ENCODE data around the gene POLR3A. TPM values are rescaled to one million over a fixed set of nuclear protein-coding genes. Genes with fewer than 3 reads are reported as not detected.

POLR3A gene
- total RNA-seq, 1 experiment from 2014 or later: 11.8 TPM

- no peak for DNase-seq (ENCODE audit: low read depth)
These were observed 17.5 kb upstream of the POLR3A start for GRCh38 chr10:78046711-78047269.

GRCh38 chr10:78045856-78046255 is 16.5 kb upstream of the POLR3A start:
- DNase-seq (ENCODE audit: low read depth): no peak

- DNase-seq (ENCODE audit: low read depth): no peak
These were observed 15.9 kb upstream of the POLR3A start for GRCh38 chr10:78045237-78045636.

GRCh38 chr10:78044699-78045098 is 15.4 kb upstream of the POLR3A start:
- DNase-seq (ENCODE audit: low read depth): no peak

- DNase-seq (ENCODE audit: low read depth): no peak
These were observed 14.9 kb upstream of the POLR3A start for GRCh38 chr10:78044179-78044578.

GRCh38 chr10:78042752-78043104 is 13.4 kb upstream of the POLR3A start:
- DNase-seq (ENCODE audit: low read depth): no peak

GRCh38 chr10:78042058-78042751 is 12.9 kb upstream of the POLR3A start:
- no peak for DNase-seq (ENCODE audit: low read depth)

GRCh38 chr10:78041170-78042057 is 12.1 kb upstream of the POLR3A start:
- no peak for DNase-seq (ENCODE audit: low read depth)

- no peak for DNase-seq (ENCODE audit: low read depth)
These were observed 10.4 kb upstream of the POLR3A start for GRCh38 chr10:78039743-78040142.

- no peak for DNase-seq (ENCODE audit: low read depth)
These were observed 9.7 kb upstream of the POLR3A start for GRCh38 chr10:78038791-78039547.

- DNase-seq (ENCODE audit: low read depth): no peak
These were observed 8.8 kb upstream of the POLR3A start for GRCh38 chr10:78038105-78038504.

GRCh38 chr10:78035933-78036583 is 6.7 kb upstream of the POLR3A start:
- DNase-seq (ENCODE audit: low read depth): no peak

- no peak for DNase-seq (ENCODE audit: low read depth)
These were observed 6.1 kb upstream of the POLR3A start for GRCh38 chr10:78035437-78035836.

- DNase-seq (ENCODE audit: low read depth): no peak
These were observed 5.7 kb upstream of the POLR3A start for GRCh38 chr10:78035025-78035424.

- DNase-seq (ENCODE audit: low read depth): peak; percentile 95
These were observed 4.5 kb upstream of the POLR3A start, which contains the start of gene RPS24 for GRCh38 chr10:78033637-78034470. TSS of gene RPS24 (plus strand) at chr10:78033863. CDS start at chr10:78033902, 39 bp downstream.

GRCh38 chr10:78033387-78033636 is 4.0 kb upstream of the POLR3A start:
- no peak for DNase-seq (ENCODE audit: low read depth)

- peak; percentile 54 for DNase-seq (ENCODE audit: low read depth)
These were observed 662 bp downstream of the POLR3A start for GRCh38 chr10:78028438-78029268.

- peak; percentile 70 for DNase-seq (ENCODE audit: low read depth)
These were observed 3.5 kb downstream of the POLR3A start for GRCh38 chr10:78025685-78026364.

- DNase-seq (ENCODE audit: low read depth): no peak
These were observed 5.6 kb downstream of the POLR3A start for GRCh38 chr10:78023741-78024140.
